SIG-M5 treated with dmso at 0.1 percent for 504 hours (cell line): ENCODE results near the gene SLC5A8.
A peak's percentile ranks its signal among the peaks of the same experiment; 100 is the strongest.

Experiments used
- DNase-seq: peaks from one replicate; lab custom pipeline; 2025; ENCODE audit not compliant: unreplicated experiment; lab: John Stamatoyannopoulos, UW

SLC5A8 gene, protein sequence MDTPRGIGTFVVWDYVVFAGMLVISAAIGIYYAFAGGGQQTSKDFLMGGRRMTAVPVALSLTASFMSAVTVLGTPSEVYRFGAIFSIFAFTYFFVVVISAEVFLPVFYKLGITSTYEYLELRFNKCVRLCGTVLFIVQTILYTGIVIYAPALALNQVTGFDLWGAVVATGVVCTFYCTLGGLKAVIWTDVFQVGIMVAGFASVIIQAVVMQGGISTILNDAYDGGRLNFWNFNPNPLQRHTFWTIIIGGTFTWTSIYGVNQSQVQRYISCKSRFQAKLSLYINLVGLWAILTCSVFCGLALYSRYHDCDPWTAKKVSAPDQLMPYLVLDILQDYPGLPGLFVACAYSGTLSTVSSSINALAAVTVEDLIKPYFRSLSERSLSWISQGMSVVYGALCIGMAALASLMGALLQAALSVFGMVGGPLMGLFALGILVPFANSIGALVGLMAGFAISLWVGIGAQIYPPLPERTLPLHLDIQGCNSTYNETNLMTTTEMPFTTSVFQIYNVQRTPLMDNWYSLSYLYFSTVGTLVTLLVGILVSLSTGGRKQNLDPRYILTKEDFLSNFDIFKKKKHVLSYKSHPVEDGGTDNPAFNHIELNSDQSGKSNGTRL

GRCh38 chr12:101209319-101210302 is at the start of gene SLC5A8:
SLC5A8 (minus strand) TSS chr12:101210238; CDS start chr12:101209848, 390 bp downstream.
- DNase-seq: no peak

GRCh38 chr12:101257357-101257756 is 47.3 kb upstream of the SLC5A8 start:
- no peak for DNase-seq

- DNase-seq: no peak
Observed at GRCh38 chr12:101256266-101256665, 46.2 kb upstream of the SLC5A8 start.

DNA sequence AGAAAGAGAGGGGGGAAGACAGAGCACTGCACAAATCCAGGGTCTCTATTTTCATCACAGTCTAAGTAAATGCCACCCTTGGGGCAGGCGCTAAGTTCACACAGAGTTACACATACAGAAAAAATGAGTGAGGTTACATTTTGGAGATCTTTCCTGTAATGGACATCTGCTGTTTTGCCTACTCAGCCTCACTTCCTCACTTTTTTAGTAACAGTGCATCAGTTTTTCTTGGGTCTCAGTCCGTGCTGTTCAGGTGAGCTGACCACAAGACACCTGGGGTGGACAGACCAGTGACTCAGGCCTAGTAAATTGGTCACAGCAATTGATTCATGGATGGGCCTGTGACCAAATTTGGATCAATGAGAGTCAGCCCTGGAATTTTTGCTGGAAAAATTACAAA is 33.6 kb upstream of the SLC5A8 start:
- DNase-seq: no peak

- DNase-seq: no peak
Observed at GRCh38 chr12:101243074-101243473, 33.0 kb upstream of the SLC5A8 start.

GRCh38 chr12:101238800-101239329 is 28.8 kb upstream of the SLC5A8 start:
- DNase-seq: no peak

DNA sequence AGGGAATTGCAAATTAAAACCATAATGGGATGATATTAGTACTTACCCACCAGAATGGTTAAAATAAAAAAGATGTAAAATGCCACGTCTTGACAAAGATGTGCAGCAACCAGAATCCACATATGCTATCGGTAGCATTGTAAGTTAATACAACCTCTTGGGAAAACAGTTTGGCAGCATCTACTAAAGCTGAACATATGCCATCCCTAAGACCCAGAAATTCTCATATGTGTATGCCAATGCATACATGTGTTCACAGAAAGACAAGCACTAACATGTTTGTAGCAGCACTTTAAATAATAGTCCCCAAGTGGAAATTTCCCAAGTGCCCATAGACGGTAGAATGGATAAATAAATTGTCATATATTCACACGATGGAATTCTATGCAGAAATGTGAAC is 28.3 kb upstream of the SLC5A8 start:
- no peak for DNase-seq

GRCh38 chr12:101235686-101236085 is 25.6 kb upstream of the SLC5A8 start:
- DNase-seq: no peak

DNA sequence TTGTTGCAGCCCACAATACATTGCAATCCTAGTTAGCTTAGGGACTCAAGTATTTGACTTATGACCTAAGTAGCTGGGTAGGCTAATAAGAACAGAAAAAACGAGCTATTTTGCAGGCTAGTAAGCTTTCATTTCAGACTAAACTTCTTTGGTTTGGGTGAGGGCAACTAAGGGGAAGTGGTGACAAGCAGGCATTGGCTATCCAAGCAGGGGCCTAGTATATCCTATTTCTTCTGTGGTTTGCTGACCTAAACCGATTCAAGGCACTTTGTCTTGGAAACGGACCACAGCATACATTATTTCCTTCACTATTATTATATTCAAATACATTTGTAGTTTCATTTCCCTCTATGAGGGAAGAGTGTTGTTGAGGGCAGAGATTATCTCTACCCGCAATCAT is 21.6 kb upstream of the SLC5A8 start:
- DNase-seq: peak; percentile 1

DNA sequence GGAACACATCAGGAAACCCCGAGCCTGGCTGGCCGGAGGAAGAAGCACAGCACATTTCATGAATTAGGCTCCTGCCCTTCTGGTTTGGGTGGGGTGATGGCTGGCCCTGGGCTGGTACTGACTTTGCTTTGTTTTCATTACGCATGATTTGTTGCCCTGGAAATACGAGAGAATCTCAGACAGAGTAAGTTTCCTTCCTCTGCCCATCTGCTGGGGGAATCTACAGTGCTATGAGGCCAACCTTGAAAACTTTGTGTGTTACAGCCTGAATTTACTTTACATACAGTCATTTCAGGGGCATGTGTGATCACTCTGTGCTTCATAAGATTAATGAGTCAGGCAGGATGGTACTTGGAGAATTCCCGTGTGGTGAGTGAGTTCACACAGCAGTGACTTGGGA is 20.5 kb upstream of the SLC5A8 start:
- DNase-seq: no peak

DNA sequence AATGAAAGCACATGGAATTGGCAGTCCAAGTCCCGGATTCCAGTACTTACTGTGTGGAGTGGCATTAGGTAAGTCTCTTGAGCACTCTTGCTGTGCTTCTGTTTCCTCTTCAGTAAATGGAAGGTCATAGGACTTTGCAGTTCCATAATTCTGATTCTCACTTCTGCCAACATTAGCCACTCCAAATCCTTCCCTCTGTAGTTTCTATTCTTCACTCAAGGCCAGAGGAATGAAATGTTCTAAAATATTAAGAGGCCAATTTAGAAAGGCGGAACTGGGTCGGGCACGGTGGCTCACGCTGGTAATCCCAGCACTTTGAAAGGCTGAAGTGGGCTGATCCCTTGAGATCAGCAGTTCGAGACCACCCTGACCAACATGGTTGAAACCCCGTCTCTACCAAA is 19.8 kb upstream of the SLC5A8 start:
- no peak for DNase-seq

- DNase-seq: no peak
Observed at GRCh38 chr12:101221301-101221700, 11.3 kb upstream of the SLC5A8 start.

GRCh38 chr12:101216810-101217209 is 6.8 kb upstream of the SLC5A8 start:
- no peak for DNase-seq

DNA sequence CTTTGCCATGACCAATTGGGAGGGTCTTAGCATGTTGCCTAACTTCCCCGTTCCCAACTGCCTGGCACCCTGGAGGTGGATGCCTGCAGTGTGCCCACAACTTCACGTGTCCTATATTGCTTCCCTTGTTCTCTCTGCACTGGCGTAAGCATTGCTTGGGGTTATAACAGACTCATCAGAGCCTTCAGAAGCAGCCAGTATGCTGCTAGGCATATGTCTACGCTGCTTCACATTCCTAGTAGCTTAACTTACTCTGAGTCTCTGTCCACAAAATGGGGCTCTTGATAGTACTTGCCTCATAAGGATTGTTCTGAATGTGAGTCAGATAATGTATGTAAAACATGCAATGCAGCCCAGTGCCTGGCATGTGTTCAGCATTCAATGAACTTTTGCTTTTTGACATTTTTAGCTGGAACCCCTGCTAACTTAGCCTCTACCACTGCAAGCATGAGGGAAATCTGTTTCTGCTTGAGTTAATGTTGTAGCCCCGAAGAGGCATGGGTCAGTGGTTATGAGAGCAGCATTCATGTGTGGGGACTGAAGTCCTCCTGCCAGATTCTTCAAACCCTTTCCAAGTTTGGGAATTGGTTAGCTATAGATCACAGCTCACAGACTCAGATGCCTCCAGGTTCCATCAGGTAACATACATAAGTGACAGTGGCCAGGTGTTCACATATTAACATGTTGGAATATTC is 2.8 kb downstream of the SLC5A8 start:
- no peak for DNase-seq

GRCh38 chr12:101204602-101205304 is 5.3 kb downstream of the SLC5A8 start:
- DNase-seq: no peak

- DNase-seq: no peak
Observed at GRCh38 chr12:101200824-101201223, 9.2 kb downstream of the SLC5A8 start.

DNA sequence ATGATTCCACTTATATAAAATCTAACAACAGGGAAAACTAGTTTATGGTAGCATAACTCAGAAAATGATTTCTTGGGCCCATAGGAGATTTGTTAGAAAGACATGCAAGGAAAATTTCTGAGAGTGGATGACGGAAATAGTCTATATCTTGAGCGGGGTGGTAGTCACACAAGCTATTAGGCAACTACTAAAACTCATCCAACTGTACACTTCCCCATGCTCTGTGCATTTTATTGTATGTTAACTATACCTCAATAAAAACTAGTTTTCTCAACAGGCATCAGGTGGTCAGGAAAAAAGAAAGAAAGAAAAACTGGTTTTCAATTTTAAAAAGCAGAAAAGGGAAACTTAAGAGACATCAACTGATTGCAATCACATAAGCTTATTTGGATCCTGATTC is 9.9 kb downstream of the SLC5A8 start:
- DNase-seq: no peak

DNA sequence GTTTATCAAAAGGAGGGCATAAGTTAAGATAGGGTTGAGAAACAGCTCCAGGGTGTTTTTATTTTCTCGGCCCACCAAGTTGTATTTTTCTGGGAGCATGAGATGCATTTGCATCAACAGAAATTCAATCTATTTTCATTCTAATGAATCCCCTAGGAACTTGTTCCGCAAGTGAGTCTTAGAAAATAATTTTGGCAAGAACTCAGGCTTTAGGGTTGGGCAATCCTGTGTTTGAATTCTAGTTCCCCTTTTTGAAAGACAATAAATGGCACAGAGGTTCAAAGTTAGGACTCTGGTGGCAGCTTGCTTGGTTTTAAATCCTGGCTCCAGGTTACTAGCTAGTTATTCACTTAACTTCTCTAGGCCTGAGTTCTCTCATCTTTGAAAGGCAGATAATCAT is 23.7 kb downstream of the SLC5A8 start:
- peak; percentile 69 for DNase-seq

DNA sequence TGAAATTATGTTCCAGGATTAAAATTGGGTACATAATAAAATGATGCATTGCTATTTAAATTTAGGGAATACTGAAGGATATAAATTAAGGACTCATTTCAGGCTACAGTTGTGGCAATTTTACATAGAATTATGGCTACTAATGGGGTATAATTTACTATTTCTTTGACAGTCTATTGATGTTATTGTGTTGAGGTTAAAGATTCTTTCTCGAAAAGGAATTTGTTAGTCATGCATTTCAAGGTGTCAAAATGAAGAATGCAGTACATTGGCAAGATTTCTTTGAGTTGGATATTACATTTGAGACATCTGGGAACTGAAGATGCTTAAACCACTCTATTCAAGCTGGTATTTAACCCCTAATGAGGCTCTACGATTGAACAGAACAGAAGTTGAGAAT is 28.3 kb downstream of the SLC5A8 start:
- no peak for DNase-seq

DNA sequence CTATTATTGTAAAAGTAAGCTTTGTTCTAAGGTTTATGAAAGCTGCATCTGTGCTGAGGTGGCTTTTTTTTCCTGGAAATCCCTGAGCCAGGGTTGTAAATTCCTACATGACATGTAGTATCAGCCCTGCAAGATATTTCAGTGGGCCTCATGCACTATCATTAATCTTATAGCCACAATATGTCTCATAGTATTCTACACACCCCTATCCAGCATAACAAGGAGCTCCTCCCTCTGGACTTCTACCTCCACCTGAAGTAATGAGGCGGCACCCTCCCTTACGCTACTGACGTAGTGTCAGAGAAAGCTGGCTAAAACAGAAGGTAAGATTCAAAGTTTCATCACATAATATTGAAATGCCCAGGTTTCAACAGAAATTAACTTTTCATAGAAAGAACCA is 35.5 kb downstream of the SLC5A8 start:
- no peak for DNase-seq
